ENCODE data around the gene MPO. TPM values are rescaled to one million over a fixed set of nuclear protein-coding genes. Genes with fewer than 3 reads are reported as not detected.

Gene MPO, protein sequence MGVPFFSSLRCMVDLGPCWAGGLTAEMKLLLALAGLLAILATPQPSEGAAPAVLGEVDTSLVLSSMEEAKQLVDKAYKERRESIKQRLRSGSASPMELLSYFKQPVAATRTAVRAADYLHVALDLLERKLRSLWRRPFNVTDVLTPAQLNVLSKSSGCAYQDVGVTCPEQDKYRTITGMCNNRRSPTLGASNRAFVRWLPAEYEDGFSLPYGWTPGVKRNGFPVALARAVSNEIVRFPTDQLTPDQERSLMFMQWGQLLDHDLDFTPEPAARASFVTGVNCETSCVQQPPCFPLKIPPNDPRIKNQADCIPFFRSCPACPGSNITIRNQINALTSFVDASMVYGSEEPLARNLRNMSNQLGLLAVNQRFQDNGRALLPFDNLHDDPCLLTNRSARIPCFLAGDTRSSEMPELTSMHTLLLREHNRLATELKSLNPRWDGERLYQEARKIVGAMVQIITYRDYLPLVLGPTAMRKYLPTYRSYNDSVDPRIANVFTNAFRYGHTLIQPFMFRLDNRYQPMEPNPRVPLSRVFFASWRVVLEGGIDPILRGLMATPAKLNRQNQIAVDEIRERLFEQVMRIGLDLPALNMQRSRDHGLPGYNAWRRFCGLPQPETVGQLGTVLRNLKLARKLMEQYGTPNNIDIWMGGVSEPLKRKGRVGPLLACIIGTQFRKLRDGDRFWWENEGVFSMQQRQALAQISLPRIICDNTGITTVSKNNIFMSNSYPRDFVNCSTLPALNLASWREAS
- total RNA-seq: under 1 TPM in 1 of 2 donors, not detected in 1; 0.09 TPM

DNA sequence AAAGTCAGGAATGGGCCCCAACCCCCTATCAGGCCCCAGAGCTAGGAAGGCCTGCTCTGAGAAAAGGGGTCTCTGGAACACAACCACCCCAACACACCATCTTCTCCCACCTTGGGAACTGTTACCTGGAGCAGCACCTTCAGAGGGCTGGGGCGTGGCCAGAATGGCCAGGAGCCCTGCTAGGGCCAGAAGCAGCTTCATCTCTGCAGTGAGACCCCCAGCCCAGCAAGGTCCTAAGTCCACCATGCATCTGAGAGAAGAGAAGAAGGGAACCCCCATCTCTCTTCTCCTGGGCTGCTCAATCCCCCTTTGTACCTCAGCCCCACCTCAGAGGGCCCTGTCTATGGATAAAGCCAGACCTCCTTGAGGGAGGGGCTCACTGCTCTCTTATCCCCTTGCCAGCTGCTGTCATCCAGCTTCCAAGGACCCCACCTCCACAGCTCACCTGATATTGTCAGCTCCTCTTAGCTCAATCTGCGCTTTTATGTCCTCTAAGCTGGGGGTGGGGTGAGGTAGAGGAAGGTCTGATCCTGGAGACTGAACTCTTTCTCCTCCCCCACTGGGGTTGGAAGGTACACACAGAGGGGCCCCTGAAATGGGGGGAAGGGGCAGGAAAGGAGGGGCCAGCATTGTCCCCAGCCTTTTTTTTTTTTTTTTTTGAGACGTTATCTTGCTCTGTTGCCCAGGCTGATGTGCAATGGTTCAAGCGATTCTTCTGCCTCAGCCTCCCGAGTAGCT lies at the start of gene MPO:
Gene MPO (minus strand): TSS at position 456 of the 738 bp plus-strand sequence. CDS start 177 bp downstream, at position 279.
- ATAC-seq (replicated peaks in 1 of 2): no peak
- H3K4me1 Mint-ChIP-seq (ENCODE audit: low read depth): no peaks in the 10 kb centered on the region
- H3K9me3 Mint-ChIP-seq: no peaks in the 10 kb centered on the region
- no peak within 1 kb of the TSS for H3K4me3 Mint-ChIP-seq
- H3K36me3 Mint-ChIP-seq (ENCODE audit: insufficient read depth in 2 of 2): no peaks in the 10 kb centered on the region
- H3K27me3 Mint-ChIP-seq (ENCODE audit: low read depth): peaks cover 32% of the 10 kb centered on the region
- H3K27ac Mint-ChIP-seq: no peak within 1 kb of the TSS
- DNase-seq: no peak

DNA sequence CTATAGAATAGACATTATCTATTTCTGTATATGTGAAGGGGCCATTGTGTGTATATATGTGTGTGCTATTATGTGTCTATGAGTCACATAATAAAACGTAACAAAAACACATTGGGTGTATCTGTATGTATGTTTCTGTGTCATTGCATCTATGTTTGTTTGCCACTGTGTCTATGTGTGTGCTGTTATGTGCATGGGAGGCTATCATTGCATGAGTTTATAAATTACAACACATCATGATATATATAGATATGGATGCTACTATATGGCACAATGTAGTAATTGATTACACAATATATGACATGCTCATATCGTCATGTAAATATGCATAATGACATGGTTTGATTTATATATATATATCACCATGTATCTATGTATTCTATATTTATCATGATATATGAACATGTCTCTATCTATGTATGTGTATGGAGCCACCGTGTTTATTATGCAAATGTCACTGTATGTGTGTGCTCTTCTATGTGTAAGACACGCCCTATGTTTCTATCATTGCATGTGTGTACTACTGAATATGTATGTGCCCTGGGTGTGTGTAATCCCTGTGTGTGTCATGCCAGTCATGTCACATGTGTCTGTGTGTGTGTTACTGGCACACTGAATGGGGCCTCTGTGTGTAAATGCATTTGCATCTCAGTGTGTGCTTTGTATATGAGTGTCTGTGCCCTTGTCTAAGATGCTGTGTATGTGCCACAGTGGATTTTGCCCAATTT lies 49.2 kb upstream of the MPO start:
- peaks cover 28 to 29% of the 10 kb centered on the region in 2 donors for H3K36me3 Mint-ChIP-seq (ENCODE audit: insufficient read depth in 2 of 2)
- ATAC-seq (replicated peaks in 1 of 2) (peak; percentile 32 to 50), DNase-seq (peak; percentile 67 to 79)
- peaks cover 49% of the 10 kb centered on the region for H3K4me1 Mint-ChIP-seq (ENCODE audit: low read depth)
- peak overlapping the region; percentile 98 for H3K27ac Mint-ChIP-seq
- H3K27me3 Mint-ChIP-seq (ENCODE audit: low read depth): no peaks in the 10 kb centered on the region
- H3K4me3 Mint-ChIP-seq: peak overlapping the region; percentile 89 to 93
- no peaks in the 10 kb centered on the region for H3K9me3 Mint-ChIP-seq

DNA sequence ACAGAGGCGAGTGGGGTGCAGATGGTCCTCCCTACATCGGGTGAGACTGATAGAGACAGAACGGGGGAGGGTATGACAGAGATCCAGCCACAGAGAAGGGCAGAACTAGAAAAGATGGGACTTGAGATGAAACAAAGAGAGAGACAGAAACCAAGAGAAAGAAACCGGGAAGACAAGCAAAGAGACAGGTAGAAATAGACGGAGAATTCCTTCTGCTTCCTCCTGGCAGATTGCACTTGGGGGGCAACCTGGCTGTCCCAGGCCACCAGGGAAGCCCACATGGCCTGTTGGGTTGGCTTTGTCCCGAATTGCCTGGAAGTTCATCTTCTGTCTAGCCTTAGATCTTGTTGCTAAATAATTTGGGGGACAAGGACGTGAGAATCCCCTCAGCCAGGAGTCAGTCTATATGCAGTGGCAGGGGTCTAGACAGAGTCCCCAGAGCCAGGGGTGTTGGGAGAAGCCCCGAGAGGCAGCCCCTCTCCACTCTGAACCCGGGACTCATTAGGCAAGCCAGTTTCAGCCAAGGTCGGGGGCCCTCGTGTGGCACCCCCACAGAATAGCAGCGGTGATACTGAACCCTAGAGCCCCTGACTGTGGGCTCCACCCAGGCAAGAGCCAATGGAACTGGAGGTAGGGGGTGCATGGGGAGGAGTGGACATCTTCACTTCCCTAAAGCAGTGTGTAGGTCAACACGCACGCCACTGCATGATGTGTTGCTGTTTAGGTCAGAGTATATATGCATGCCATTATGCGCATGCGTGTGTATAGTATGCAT lies 48.5 kb upstream of the MPO start:
- H3K4me3 Mint-ChIP-seq: peak overlapping the region; percentile 75 to 93
- ATAC-seq (replicated peaks in 1 of 2): peak; percentile 32 to 47
- H3K9me3 Mint-ChIP-seq: no peaks in the 10 kb centered on the region
- peak; percentile 85 to 91 for DNase-seq
- peaks cover 25 to 26% of the 10 kb centered on the region in 2 donors for H3K36me3 Mint-ChIP-seq (ENCODE audit: insufficient read depth in 2 of 2)
- no peaks in the 10 kb centered on the region for H3K27me3 Mint-ChIP-seq (ENCODE audit: low read depth)
- peaks cover 50% of the 10 kb centered on the region for H3K4me1 Mint-ChIP-seq (ENCODE audit: low read depth)
- peak overlapping the region; percentile 53 for H3K27ac Mint-ChIP-seq

GRCh38 chr17:58328195-58329034 lies 47.7 kb upstream of the MPO start, which contains the start of gene TSPOAP1:
TSS of gene TSPOAP1 (minus strand) at chr17:58328795. CDS start at chr17:58327920, 875 bp downstream.
- Mint-ChIP-seq H3K4me3 (peak within 1 kb of the TSS; percentile 75 to 93), H3K27ac (peak within 1 kb of the TSS; percentile 72), H3K36me3 (ENCODE audit: insufficient read depth in 2 of 2) (peaks cover 24 to 25% of the 10 kb centered on the region in 2 donors), H3K27me3 (ENCODE audit: low read depth) (no peaks in the 10 kb centered on the region), H3K9me3 (no peaks in the 10 kb centered on the region), H3K4me1 (ENCODE audit: low read depth) (peaks cover 50% of the 10 kb centered on the region)
- ATAC-seq (replicated peaks in 1 of 2) (peak in 1 of 2 donors; percentile 14), DNase-seq (peak; percentile 84)

- ATAC-seq (replicated peaks in 1 of 2) (no peak), DNase-seq (peak in 1 of 2 donors; percentile 79)
- Mint-ChIP-seq H3K4me3 (peak overlapping the region; percentile 75 to 93), H3K27ac (peak overlapping the region; percentile 98), H3K36me3 (ENCODE audit: insufficient read depth in 2 of 2) (peaks cover 21% of the 10 kb centered on the region in 2 donors), H3K4me1 (ENCODE audit: low read depth) (peaks cover 50% of the 10 kb centered on the region), H3K27me3 (ENCODE audit: low read depth) (no peaks in the 10 kb centered on the region), H3K9me3 (no peaks in the 10 kb centered on the region)
These were observed 46.8 kb upstream of the MPO start for GRCh38 chr17:58327363-58328194.

- DNase-seq (peak in 1 of 2 donors; percentile 61), ATAC-seq (replicated peaks in 1 of 2) (no peak)
- peak overlapping the region; percentile 98 for H3K27ac Mint-ChIP-seq
- H3K4me3 Mint-ChIP-seq: peak overlapping the region; percentile 56 to 93
- H3K27me3 Mint-ChIP-seq (ENCODE audit: low read depth): no peaks in the 10 kb centered on the region
- H3K9me3 Mint-ChIP-seq: no peaks in the 10 kb centered on the region
- peaks cover 47% of the 10 kb centered on the region for H3K4me1 Mint-ChIP-seq (ENCODE audit: low read depth)
- H3K36me3 Mint-ChIP-seq (ENCODE audit: insufficient read depth in 2 of 2): peaks cover 16% of the 10 kb centered on the region in 2 donors
These were observed 46.1 kb upstream of the MPO start for GRCh38 chr17:58326609-58327362.

DNA sequence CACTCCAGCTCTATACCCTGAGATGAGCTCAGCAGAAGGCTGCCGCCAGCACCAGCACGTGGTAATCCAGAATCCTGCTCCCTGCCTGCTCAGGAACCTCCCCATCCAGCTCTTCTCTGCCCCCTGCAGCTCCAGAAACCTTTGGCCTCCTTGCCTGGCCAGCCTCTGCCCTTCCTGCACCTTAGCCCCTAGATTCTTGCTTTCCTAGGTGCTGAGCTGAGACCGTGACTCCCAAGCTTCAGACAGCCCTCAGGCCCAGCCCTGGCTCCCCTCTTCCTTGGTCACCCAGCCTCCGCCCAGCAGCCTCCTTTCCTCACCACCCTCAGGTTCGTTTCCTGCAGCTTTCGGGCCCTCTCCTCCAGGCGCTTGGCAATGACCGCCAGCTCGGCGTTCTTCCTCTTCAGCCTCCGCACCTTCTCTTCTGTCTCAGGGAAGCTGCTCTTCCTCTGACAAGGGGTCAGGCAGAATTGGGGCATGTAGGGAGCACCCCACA lies 45.3 kb upstream of the MPO start:
- peaks cover 52% of the 10 kb centered on the region for H3K4me1 Mint-ChIP-seq (ENCODE audit: low read depth)
- H3K27ac Mint-ChIP-seq: peak overlapping the region; percentile 98
- ATAC-seq (replicated peaks in 1 of 2): no peak
- peak overlapping the region; percentile 16 to 56 for H3K4me3 Mint-ChIP-seq
- peaks cover 8 to 9% of the 10 kb centered on the region in 2 donors for H3K36me3 Mint-ChIP-seq (ENCODE audit: insufficient read depth in 2 of 2)
- DNase-seq: peak; percentile 22 to 40
- H3K9me3 Mint-ChIP-seq: no peaks in the 10 kb centered on the region
- H3K27me3 Mint-ChIP-seq (ENCODE audit: low read depth): no peaks in the 10 kb centered on the region

DNA sequence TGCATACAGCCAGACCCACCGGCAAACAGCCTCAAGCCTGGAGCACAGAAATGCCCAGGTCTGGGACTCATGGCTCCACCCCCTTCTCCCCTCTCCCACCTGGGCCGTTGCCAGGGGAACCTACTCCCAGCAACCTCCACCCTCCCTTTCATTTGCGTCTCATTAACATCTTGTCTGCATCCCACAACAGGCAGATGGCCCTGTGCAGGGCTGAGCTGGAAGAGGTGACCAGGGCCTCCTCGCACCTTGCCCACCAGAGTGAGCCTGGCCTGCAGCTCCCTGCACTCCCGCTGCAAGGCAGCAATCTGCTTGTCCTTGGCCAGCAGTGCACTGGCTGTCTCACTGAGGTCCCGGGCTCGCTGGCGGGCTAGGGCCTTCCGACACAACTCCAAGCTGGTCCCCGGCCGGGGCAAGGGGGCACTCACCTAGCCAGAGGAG lies 44.6 kb upstream of the MPO start:
- Mint-ChIP-seq H3K27ac (peak overlapping the region; percentile 98), H3K9me3 (no peaks in the 10 kb centered on the region), H3K36me3 (ENCODE audit: insufficient read depth in 2 of 2) (peaks cover 3 to 4% of the 10 kb centered on the region in 2 donors), H3K4me3 (peak overlapping the region; percentile 36 to 54), H3K27me3 (ENCODE audit: low read depth) (no peaks in the 10 kb centered on the region), H3K4me1 (ENCODE audit: low read depth) (peaks cover 52% of the 10 kb centered on the region)
- DNase-seq: peak; percentile 28 to 37
- no peak for ATAC-seq (replicated peaks in 1 of 2)

GRCh38 chr17:58324409-58325288 lies 43.9 kb upstream of the MPO start:
- peak; percentile 0 to 2 for ATAC-seq (replicated peaks in 1 of 2)

More at GRCh38 chr17:58324409-58325288, 43.9 kb upstream of the MPO start:
- H3K27ac Mint-ChIP-seq: peak overlapping the region; percentile 98
- H3K4me1 Mint-ChIP-seq (ENCODE audit: low read depth): peaks cover 56% of the 10 kb centered on the region
- DNase-seq: peak; percentile 32 to 37
- no peaks in the 10 kb centered on the region for H3K27me3 Mint-ChIP-seq (ENCODE audit: low read depth)
- H3K36me3 Mint-ChIP-seq (ENCODE audit: insufficient read depth in 2 of 2): no peaks in the 10 kb centered on the region
- H3K4me3 Mint-ChIP-seq: peak overlapping the region; percentile 36 to 54
- no peaks in the 10 kb centered on the region for H3K9me3 Mint-ChIP-seq
